IPS DF 4.7 (cell line): ENCODE measurements around the gene SIRT6.
"Not testable (repeated sequence)": the region's sequence is repeated elsewhere in the genome, so short reads cannot be mapped to it uniquely, and the experiment has no call there.

Experiments used
- DNase-seq: peaks from one replicate; pipeline ENCODE4 v3.0.0-alpha.2; 2013; ENCODE audit warnings: low spot score; ENCODE audit errors: extremely low read depth

The SIRT6 gene

DNA sequence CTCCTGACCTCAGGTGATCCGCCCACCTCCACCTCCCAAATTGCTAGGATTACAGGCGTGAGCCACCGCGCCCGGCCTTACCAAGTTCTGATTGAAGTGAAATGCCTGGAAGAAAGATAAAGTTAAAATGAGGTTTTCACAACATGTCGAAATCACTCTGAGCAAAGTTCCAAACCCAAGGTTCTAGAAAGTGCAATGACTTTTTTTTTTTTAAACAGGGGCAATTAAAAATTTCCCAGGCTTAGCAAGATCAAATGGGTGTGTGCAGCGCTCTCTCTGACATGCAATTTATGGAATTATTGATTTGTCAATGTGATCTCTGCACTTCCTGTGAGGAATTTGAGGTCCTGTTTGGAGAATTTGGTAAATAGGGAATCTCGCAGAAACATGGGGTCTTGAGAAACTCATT, 45.7 kb downstream of the SIRT6 start:
- no peak for DNase-seq

DNA sequence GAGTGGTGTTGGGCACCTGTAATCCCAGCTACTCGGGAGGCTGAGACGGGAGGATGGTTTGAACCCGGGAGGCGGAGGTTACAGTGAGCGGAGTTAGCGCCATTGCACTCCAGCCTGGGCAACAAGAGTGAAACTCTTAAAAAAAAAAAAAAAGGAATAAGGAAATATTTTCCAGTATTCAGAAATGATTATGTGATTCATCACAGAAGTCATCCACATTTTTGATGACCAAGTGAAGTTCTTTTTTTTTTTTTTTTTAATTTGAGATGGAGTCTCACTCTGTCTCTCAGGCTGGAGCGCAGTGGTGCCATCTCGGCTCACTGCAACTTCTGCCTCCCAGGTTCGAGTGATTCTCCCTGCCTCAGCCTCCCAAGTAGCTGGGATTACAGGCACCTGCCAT, 47.0 kb downstream of the SIRT6 start:
- DNase-seq = not testable (repeated sequence)

DNA sequence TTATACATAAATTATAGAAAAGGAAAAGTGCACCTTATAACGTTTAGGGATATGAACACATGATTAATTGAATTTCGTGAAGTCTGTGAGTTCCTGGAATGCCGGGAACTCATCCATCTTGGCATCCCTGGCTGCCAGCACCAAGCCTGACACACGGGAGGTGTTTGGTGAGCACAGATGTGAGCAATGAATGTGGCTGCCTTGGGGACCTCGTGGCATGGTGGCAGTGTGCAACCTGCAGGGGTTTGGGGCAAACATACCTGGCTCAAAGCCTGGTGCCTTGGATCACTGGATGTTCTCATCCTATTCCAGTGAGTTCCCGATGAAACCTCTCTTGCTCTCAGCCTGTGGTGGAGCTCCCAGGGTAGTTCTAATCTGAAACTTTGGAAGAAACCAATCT, 48.0 kb downstream of the SIRT6 start:
- no peak for DNase-seq

DNA sequence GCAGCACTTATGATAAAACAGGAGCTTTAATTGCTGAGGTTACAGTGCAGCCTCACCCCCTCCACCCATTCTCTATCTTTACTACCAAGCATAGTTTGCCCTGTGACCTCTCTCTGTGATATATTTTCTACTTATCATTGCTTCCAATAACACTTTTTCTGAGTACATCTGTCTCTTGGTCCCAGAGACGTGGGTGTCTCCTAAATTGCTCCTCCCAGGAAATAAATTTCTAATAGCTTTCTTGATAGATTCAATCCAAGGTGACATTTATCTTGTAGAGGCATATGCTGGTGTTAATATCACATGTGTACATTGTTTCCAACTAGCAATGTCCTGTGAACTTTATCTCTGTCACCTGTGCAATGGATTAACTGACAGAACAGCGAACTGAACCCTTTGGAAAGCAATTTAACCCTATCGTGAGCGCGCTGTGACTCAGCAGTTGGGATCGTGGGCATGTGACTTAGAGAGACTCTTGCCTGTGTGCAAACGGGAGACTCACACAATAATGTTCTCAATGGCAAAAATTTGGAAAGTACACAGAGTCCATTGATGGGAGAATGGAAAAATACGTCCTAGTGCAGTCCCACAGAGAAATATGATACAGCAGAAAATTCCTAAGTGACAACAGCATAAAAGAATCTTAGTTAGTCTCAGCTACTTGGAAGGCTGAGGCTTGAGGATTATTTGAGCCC, 51.5 kb downstream of the SIRT6 start:
- no peak for DNase-seq

DNA sequence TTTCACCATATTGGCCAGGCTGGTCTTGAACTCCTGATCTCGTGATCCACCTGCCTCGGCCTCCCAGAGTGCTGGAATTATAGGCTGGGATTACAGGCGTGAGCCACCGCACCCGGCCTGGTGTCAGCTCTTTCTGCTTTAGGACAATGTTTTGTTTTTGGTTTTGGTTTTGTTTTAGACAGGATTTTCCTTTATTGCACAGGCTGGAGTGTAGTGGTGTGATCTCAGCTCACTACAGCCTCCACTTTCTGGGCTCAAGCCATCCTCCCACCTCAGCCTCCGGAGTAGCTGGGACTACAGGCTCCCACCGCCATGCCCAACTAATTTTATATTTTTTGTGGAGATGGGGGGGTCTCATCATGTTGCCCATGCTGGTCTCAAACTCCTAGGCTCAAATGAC, 53.3 kb downstream of the SIRT6 start:
- not testable (repeated sequence) for DNase-seq

DNA sequence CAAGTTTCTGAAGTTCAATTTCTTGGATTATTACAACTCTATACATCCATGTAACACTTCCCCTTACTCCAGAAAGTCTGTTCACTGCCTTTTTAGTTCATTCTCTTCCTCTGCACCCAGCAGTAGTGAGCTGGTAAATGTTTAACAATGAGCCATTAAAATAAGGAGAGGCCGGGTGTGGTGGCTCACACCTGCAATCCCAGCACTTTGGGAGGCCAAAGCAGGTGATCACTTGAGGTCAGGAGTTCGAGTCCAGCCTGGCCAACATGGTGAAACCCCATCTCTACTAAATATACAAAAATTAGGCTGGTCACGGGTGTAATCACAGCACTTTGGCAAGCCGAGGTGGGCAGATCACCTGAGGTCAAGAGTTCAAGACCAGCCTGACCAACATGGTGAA, 55.0 kb downstream of the SIRT6 start:
- DNase-seq = not testable (repeated sequence)

DNA sequence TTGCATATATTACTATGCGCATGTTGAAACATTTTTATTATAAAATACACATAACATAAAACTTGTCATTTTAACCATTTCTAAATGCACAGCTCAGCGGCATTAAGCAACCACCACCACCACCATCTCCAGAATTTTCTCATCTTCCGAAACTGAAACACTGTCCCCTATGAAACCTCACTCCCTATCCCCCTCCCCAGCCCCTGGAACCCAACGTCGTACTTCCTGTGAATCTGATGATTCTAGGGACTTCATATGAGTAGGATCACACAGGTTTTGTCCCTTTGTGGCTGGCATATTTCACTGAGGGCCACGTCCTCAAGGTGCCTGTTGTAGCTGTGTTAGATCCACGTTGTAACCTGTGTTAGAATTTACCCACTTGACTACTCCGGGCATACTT, 57.7 kb downstream of the SIRT6 start:
- no peak for DNase-seq
